IPS-NIHi7 (cell line): ENCODE data around the gene CDHR2.
A peak's percentile ranks its signal among the peaks of the same experiment; 100 is the strongest.
"Not testable (repeated sequence)": the region's sequence is repeated elsewhere in the genome, so short reads cannot be mapped to it uniquely, and the experiment has no call there.

Experiments
- DNase-seq: peaks from one replicate; pipeline ENCODE4 v3.0.0; 2012; ENCODE audit warnings: mixed read lengths; ENCODE audit errors: extremely low spot score

CDHR2 gene

DNA sequence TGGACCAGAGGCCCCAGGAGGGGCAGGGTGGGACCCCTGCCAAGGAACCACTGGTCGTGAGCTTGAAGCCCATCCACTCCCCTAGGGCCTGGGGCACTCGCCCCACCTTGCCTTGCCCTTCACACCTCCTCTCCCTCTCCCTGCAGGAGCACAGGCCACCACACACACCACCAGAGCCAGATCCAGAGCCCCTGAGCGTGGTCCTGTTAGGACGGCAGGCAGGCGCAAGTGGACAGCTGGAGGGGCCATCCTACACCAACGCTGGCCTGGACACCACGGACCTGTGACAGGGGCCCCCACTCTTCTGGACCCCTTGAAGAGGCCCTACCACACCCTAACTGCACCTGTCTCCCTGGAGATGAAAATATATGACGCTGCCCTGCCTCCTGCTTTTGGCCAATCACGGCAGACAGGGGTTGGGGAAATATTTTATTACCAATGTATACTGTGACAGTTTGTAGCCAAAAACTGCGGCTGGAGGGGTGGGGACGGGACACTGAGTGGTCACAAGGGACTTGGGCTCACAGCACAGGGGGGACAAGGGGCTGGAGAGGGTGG is 46.3 kb downstream of the CDHR2 start:
- DNase-seq: no peak

DNA sequence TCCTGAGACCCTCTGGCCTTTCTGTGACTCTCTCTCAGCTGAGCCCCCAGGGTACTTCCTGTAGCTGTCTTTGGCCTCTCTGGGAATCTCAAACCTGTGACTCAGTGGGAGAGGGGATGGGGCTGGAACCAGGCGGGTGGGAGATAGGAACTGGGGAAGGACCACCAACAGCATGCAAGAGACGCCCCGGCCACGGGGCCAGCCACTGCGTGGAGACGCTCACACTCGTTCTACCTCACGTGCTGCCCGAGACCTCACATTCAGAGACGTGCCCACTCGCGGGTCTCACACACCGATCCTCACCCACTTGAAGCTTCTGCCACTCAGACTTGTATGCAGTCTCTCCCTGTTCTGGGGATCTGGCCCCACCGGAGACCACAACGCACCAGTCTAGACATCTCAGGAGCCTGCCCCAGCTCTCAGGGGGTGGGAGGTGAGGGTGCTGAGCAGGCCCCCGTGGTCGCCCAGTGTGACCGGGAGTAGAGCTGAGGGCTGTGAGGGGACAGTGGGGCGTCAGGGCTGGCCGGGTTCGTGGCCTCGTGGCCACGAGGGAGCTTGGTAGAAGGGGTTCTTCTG is 47.0 kb downstream of the CDHR2 start:
- no peak for DNase-seq

DNA sequence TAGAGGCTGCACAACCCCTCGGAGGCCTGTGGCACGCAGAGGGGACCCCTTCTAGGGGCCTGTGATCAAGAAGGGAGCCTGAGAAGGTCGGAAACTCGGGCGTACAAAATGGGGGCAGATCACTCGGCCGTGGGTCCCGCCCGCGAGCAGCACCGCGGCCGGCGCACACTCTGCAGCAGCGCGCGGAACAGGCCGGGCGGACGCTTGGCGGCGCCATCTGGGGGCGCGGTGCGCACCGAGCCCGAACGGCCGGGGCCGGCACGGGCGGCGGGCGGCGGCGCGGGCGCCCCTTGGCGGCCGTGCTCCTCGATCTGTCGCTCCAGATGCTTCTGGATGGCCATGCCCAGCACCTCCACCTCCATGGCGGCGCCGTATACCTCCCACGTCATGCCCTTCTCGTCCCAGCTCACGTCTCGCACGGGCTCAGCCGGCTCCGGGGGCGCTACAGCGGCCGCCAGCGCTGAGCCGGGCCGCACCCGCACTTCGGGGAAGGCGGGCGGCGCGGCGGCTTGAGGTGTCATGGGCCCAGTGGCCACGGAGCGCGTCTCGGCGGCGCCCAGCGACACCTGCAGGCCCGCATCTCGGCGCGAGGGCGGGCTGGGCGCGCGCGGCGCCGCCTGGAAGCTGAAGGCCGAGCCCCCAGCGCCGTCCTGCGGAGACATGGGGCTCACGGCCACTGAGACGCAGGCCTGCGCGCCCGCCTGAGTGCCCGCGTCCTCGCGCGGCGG is 47.7 kb downstream of the CDHR2 start:
- DNase-seq: peak; percentile 89

DNA sequence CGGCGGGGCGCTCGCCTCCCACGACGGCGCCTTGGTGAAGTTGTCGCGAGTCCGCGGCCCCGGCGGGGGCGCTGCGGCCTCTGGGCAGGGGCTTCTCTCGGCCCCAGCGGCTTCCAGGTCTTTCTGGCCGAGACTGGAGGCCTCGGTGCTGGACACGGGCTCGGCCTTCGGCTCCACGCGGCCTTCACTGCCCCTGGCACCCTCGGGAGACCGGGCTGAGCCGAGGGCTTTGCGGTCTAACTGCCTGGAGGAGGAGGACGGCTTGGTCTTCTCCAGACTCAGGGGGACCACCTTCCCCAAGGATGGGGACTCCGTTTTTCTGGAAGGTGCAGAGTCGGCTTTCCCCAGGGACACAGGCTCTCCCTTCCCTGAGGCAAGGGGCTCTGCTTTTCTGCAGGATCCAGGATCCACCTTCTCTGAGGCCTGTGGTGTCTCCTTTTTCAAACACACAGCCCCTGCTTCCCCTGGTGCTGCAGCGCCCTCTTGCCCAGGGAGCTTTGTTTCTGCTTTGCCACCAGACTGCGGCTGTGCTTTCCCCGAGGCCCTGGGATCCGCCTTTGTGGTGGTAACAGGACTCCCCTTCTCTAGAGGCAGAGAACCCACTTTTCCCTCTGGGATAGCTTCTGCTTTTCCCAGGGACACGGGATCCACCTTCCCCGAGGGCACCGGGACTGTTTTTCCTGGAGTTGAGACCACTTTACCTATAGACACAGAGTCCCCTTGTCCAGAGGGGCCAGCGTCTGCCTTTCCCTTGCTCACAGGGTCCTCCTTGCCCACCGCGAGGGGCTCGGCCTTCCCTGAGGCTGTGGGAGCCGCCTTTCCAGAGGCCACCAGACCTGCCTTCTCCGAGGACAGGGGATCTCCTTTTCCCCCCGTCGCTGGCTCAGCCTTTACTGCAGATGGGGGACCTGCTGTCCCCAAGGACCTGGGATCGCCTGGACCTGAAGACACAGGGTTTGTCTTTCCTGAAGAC is 48.6 kb downstream of the CDHR2 start:
- DNase-seq: no peak

DNA sequence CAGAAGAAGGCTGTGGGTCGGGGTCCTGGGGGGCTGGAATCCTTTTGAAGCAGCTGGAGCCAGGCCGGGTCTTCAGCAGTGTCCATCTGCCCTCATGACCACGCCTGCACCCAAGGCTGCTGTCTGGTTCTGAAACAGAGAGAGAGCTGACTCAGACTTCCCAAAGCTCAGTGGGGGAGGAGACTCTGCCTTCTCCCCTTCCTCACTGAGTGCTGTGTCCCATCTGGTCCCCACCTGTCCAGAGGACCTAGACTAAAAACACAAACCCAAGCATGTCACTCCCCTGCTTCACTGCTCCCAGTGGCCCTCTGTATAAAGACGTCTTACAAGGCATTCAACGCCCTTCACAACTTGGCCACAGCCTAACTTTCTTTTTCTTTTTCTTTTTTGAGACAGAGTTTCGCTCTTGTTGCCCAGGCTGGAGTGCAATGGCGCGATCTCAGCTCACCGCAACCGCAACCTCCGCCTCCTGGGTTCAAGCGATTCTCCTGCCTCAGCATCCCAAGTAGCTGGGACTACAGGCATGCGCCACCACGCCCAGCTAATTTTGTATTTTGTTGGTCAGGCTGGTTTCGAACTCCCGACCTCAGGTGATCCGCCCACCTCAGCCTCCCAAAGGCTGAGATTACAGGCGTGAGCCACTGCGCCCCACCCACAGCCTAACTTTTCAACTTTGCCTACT is 50.7 kb downstream of the CDHR2 start:
- DNase-seq: not testable (repeated sequence)

DNA sequence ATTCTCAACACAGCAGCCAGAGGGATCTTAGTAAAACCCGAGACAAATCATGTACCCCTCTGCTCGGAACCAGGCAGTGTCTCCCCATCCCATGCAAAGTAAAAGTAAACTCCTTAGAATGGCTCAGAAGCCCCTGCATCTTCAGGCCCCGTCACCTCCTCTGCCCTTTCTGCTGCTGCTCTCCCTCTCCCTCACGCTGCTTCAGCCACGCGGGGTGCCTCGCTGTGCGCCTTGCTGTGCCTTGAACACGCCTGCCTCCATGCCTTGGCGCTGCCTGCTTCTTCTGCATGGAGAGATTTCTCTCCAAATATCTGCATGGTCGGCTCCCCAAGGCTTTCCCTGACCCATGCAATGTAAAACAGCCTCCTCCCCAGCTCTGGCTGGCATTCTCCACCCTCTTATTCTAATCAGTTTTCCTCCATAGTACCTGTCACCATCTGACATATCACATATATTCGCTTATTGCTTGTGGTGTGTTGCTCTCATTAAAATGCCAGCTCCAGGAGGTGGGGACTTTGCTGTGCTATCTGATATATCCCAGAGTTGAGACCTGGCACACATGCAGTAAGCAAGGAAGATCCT is 52.9 kb downstream of the CDHR2 start:
- no peak for DNase-seq

DNA sequence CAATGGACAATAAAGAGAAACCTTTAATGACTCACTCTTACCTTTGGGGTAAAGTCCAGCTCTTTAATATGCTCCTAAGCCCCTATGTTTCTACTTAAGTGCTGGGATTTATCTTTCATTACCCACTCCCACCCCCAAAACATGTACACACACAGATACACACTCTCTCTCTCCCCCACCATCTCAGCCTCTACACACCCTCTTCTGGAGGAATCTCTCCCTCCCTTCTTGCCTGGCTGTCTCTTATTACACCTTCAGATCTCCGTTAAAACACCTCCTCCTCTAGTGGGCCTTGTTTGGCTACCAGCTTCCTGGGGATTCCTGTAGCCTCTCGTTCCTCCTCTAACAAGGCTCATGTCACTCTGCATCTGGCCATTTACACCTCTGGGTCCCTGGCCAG is 53.9 kb downstream of the CDHR2 start:
- DNase-seq: no peak

DNA sequence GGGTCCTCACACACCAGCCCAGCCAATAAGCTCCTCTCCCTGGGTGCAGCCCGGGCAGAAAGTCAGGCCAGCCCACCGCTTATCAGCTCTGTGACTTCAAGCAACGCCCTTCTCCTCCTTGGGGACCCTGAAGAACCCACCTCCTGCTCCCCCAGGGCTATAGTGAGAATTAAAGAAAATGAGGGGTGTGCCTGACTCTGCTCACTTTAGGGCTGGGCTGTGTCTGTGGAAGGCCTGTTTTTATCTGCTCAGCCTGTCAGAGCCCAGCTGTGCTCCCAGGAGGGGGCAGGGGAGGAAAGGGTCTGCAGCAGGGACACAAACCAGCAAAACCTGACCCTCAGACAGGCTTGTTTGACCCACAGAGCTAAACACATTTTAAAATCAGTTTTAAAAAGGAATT is 56.9 kb downstream of the CDHR2 start:
- no peak for DNase-seq

DNA sequence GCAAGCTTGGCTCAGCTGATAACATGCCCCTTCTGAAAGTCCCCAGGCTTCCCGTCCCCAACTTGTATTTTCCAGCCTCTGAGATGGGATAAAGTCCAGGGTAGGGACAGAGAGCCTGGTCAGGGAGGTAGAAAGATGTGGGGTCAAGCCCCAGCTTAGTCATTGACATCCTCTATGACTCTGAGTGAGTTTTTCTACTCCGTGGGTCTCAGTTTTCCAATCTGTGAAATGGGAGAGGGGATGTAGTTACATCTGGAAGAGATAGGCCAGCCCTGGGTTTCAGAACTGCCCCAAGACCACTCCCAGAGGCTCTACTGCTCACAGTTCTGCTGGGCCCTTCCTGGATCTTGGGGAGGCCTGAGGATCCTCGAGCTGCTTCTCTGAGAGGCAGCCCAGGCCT is 57.7 kb downstream of the CDHR2 start:
- no peak for DNase-seq

DNA sequence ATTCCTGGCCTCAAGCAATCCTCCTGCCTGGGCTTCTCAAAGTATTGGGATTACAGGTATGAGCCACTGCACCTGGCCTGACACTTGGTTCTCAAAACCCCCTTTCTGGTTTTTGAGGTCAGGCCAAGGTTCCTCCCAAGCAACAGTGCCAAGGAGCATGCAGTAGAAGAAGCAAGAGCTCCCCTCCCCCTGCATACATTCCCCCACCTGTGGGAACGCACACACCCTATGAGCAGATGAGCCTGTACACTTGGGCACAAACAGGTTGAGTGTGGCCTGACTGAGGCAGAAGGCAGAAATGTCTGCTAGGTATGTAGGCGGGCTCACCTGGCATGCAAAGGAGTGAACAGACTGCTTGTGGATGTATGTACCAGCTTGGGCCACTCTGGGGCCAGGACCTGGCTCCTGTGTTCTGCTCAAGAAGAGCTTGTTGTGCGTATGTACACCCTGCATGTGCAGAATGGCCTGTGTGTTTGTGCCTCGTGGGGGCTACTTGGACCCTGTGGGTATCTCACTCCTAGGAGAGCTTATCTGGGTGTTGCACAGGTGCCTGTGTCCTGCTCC is 59.1 kb downstream of the CDHR2 start:
- no peak for DNase-seq

DNA sequence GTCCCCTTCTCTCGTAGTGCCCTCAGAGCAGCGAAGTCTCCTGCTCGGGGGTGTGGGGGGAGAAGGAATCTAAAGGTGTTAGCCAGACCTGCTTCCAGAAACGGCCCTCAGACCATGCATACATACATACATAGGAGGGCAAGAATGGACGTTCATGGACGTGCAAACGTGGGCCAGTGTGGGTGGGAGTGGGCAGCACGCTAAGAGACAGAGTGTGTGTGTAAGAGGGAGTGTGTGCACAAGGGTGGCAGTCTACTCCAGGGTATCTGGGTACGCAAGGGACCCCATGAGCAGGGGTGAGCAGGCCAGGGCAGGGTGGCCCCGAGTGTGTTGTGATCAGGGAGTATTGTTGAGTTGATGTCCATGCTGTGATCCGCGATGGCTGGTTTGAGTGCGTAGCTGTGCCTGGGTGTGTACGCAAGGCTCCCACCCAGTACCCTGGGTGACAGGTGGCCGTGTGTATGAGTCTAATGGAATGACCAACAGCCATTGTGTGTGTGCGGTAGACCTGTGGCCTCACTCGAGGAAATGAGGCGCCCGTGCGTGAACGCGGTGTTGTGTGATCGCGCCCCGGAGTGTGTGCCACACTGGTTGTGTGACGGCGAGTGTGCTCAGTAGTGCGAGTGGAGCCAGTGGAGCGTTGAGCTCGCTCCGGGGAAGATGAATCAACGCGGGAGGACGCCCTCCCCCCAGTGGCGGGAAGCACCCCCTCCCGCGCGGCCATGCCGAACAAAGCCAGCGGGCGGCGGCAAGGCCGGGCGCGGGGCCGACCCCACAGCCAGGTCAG is 60.0 kb downstream of the CDHR2 start:
- no peak for DNase-seq

DNA sequence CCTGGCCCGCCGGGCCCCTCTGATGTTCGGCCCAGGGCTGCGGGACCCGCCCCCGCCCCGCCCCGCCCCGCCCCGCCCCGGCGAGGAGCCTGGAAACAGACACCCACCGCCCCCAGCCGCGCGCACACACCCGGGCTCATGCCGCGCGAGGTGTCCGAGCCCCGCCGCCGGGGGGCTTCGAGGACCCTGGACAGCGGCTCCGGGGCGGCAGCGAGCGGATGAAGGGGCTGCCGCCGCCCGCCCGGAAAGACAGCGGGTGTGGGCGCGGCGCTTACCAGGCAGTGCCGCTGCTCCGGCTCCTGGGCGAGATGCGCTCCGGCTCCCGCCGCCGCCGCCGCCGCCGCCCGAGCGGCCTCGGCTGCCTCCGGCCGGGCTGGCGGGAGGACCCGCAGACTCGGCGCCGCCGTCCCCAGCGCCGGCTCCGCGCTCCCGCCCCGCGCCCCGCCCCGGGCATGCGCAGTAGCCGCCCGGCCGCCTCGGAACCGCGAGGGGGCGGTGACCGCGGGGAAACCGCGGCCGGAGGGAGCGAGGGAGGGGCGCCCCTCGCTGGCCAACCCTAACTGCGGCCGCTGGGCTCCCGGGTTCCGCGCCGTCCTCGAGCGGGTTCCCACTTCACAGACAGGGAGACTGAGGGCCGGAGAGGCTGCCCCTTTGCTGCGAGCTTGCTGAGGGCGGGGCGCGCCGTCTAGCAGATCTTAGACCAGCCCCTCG is 60.7 kb downstream of the CDHR2 start, which contains the start of gene GPRIN1:
Gene GPRIN1 (minus strand): TSS at position 433 of the 711 bp plus-strand sequence. CDS start 10,322 bp downstream, outside the sequence.
- peak; percentile 89 for DNase-seq

DNA sequence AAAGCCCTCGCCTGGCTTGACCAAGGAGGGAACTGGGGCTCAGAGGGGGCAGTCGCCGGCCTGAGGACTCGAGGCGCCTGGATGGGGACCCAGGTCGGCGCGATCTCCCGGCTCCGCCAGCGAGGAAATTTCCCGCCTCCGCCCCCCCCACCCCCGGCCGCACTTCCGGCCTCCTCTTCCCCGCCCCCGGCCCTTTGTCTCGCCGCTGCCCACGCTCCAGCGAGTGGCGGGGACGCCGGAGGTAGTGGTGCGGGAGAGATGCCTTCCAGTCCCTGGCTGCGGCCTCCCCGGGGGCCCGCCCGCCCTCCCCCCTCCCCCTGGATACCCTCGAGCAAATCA is 61.3 kb downstream of the CDHR2 start:
- DNase-seq: no peak

DNA sequence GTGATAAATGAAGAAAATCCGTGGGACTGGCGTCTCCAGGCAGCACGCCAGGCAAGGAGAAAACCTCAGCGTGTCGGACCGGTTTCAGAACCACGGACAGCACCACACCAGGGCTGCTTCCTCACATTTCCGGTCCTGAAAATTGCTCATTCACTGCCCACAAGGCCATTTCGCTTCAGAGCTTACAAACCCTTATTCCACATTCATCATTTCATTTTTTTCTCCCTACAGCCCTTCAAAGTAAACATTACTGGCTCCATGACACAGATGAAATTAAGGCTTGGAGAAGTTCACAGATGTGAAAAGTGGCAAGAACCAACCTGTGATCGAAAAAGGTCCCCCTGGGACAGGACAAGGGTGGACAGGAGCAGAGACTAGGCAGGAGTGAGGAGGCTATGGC is 62.3 kb downstream of the CDHR2 start:
- peak; percentile 67 for DNase-seq

DNA sequence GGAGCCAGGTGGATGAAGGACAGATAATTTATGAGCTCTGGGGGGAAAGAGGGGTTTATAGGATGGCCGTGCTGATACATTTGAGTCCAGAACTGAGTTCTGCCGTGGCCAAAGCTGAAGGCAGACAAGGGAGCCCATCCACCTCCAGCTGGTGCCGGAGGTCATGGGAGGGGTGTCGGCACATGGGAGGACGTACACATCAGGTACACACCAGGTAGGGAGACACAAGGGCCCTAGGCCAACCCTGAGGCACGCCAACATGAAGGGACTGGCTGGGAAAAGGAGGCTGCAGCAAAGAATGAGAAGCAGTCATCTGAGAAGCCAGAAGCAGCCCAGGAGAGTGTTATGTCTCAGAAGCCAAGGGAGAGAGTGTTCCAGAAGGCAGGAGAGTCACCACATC is 62.9 kb downstream of the CDHR2 start:
- no peak for DNase-seq

DNA sequence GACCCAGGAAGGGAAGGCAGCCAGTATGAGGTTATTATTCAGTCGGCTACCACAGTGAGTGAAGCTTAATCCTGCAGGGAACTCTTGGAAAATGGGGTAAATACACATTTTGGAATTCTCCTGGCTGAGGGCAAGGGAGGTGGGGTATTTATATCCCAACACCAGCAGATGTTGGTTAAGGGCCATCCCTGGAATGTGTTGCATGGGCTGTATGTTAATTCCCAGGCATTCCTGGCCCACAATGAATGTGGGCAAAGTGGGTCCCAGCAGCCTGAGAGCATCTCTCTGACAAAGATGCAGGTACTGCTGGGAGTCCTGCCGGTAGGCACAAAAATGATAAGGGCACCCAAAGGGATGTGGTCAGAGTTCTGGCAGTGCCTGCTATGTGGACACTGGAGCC is 63.7 kb downstream of the CDHR2 start:
- no peak for DNase-seq

DNA sequence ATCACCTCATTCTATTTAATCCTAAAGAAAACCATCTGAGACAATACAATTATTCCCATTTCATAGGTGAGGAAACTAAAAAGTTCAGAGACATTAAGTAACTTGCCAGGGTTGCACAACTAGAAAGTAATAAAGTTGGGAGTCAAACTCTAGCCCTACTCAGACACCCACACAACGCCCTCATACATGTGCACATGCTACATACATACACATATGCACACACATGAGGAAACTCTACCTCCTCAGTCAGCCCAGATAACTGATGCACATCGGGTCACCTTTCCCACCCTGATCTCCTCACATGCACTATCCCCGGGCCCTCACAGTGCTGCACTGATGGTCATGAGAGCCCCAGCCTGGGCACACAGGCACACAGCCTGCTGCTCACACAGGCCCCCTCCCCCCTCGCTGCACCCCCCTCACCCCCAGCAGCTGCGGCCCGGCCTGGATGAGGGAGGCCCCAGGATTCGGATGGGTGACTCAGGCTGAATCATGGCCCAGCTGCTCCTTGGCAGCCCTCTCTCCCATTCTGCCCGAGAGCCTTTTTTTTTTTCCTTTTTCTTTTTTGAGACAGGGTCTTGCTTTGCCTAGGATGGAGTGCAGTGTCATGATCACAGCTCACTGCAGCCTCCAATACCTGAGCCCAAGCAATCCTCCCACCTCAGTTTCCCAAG is 65.8 kb downstream of the CDHR2 start:
- no peak for DNase-seq

DNA sequence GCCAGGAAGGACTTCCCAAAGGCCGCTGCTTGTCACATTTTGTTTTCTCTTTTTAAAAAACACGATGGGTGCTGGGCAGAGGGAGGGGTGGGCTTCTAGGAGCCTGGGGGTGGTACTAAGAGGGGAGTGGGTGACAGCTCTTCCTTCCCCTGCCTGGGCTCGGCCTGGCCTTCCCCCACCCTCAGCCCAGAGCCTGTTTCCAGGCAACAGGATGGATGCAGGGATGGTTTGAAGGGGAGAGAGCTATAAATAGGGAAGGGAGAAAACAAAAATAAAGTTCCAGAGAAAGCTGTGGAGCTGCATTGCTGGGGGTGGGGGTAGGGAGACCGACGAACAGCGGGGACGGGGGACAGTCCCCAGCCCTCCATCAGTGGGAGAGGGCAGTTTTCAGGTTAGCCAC is 67.4 kb downstream of the CDHR2 start:
- no peak for DNase-seq

DNA sequence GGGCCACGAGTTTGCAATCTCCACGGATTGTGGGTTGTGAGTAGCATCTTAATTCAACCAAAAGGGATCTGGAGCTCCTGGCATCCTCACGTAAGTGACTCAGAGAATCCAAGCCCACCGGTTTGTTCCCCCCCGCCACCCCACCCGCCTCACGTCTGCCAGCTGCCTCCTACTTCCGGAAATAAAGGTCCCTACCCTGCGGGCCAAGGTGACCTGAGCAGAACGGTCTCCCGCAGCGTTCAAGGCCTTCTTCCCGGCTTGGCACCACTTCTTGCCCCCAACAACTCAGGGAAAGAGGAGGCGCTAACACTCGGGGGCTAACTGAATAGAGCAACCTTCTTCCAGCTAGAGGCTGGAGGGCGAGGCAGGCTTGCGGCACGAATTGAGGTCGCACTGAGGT is 69.6 kb downstream of the CDHR2 start:
- no peak for DNase-seq
